Hepatic stellate cell (primary cell): ENCODE measurements around the gene ANO2.
"Not testable (repeated sequence)": the region's sequence is repeated elsewhere in the genome, so short reads cannot be mapped to it uniquely, and the experiment has no call there.

Experiments used
- DNase-seq: peaks from one replicate; pipeline ENCODE4 v3.0.0; 2011; ENCODE audit warnings: low spot score

The ANO2 gene

GRCh38 chr12:5887819-5888218 lies 57.2 kb downstream of the ANO2 start:
- not testable (repeated sequence) for DNase-seq

DNA sequence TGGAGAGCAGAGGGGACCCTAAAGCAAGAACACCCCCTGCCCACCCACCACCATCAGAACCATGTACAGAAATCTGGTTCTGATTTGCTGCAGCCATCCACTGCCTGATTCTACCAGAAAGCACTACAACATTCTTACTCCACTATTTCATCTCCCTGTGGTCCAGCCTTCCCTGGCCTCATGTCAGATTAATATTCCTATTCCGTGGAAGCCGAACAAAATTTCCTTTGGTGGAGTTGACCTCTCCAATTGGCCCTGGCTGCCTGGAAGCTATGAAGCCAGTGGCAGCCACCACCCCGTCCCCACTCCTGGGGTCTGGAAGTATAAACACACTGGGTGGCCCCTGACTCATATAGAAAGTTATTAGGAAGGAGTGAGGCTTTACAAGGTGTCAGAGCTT lies 60.2 kb downstream of the ANO2 start:
- DNase-seq = no peak

DNA sequence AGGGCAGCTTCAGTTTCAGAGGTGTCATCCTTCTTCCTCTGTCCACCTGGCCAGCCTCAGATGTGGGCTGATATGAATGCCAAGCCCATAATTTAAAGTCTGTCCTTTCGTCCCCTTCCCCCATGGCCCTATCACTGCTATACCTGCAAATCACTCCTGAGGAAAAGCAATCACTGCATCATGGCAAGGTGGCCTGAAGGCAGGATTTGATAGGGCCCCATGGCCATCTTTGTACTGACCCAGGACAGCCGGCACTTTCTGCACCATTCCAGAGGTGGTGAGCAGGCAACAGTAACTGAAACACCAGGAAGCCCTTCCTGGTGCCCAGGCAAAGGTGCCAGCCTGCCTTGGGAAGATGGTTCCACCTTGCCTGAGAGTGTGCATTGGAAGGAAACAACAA lies 60.8 kb downstream of the ANO2 start:
- no peak for DNase-seq

- no peak for DNase-seq
These were observed 62.4 kb downstream of the ANO2 start for GRCh38 chr12:5882511-5883190.

DNA sequence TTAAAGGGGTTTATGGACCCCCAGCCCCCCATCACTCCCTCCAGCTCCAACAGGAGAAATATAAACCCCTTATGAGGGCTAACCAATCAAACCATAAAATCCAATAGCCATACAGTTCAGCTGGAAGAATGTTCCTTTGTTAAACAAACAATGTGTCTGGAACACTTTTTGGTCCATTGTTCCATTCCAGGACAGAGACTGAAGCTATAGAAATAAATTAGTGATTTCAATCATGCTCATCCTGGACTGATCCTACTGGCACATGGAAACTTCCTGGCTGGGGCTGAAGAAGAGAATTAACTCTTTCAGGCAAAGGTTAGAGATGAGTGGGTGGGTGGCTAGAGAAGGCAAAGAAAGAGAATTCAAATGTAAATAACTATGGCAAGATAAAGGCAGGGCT lies 63.4 kb downstream of the ANO2 start:
- DNase-seq = no peak

GRCh38 chr12:5881101-5881606 lies 63.9 kb downstream of the ANO2 start:
- DNase-seq = no peak

- DNase-seq = no peak
These were observed 69.2 kb downstream of the ANO2 start for GRCh38 chr12:5875851-5876250.

DNA sequence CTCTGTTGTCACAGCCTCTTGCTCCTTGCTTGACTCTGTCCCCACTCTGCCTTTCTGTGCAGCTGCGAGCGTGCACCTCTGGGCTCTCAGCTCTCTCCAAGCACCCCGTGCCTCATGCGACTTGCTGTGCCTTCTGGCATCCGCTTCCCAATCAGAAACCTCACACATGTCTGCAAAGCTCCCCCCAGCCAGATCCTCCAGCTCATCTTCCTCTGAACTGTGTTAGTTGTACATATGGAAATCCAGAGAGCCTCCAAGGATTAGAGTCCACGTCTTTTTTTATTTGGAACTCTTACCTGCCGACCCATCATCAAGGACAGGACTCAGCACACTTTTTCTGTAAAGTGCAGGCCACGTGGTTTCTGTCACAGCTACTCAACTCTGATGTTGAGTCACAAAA lies 70.5 kb downstream of the ANO2 start:
- no peak for DNase-seq

DNA sequence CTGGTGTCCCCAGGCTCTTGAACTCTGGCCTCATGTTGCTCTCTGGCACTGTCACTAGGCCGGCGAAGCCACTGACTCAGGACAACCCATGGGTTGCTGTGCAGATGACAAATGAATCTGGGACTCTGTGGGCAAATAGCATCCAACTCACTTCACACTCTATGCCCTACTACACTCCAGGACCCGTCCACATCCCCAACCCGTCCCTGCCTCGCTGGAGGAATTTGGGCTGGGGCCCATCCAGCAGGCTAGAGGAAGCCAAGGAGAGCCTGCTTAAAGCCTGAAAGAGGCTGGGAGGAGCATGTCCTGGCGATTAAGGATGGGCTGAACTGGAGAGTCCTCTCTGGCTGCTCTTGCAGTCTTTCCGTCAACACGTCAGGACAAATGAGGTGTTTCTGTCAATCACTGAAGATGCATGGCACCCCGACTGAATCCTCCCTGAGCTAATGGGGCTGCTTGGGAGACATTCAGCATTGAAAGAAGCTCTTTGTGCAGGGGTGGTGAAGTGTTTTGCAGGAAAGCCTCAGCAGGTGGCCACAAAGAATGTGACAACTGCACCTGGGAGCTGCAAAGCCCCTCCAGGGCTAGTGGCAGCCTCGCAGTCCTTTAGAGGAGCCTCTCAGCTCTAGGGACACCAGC lies 71.7 kb downstream of the ANO2 start:
- no peak for DNase-seq

DNA sequence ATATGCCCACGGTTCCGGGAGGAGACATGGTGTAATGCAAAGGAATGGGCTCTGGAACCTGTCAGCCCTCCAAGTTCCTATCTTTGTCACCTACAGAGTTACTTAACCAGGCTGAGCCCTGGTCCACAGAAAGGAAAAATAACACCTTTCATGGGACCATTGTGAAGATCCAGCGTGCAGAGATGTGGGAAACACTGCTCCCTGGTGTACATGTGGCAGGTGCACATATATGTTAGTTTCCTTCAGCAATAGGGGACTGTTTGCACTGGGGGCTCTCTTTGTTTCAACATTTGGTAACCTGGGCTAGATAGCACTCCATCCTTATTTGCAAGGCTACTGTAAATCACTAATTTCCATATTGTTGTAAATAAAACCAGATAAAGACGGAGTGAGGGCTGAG lies 72.3 kb downstream of the ANO2 start:
- DNase-seq = no peak

GRCh38 chr12:5871741-5872140 lies 73.3 kb downstream of the ANO2 start:
- no peak for DNase-seq

DNA sequence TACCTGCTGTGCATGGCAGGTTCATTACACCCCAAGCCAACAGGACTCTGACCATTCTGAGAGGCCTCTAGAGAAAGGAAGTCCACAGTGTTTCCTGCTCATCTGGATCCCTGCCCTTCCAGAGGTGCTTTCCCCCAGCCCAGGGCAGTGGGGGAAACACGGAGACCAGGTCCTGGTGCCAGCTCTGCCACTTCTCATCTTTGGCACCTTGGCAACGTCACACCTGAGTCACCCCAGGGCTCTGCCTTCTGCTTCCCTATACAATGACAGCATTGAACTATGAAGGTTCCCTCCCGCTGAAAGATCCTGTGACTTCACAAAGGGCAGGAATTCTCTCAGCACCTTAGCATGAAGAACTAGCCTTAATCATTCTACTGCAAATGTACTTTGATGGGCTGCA lies 74.9 kb downstream of the ANO2 start:
- DNase-seq = no peak

DNA sequence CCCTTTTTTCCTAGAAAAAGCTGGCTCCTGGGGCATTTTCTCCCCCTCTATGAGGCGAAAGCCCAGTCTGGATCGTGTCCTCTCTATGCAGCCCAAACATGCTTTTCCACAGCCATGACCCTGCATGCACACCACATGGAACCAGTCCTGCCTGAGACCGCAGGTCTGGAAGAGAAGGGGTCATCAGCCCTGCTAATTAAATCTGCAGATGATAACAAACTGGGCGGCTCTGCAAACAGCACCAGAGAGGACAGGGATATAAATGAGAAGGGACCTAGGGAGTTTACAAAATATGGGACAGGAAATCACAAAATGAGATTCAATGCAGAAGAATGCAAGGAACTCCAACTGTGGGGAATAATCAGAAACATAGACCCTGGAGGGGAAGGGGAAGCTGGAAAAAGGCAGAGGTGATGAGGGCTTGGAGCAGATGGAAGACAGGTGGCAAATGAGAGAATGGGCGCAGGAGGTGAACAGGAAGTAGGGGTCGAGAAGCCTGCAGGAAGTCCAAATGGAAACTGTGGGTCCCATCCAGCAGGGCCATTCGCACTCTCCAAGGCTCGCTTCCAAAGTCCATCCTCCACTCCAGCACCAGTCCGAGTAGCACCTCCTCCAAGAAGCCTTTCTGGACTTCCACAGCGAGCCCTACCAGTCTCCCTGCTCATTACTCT lies 76.3 kb downstream of the ANO2 start:
- no peak for DNase-seq

DNA sequence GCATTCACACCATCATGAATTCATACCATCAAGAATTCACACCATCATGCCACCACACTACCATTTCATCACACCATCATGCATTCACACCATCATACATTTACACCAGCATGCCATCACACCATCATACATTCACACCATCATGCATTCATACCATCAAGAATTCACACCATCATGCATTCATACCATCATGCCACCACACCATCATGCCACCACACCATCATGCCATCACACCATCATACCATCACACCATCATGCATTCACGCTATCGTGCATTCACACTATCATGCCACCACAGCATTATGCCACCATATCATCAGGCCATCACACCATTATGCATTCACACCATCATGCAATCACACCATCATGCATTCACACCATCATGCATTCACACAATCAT lies 79.7 kb downstream of the ANO2 start:
- no peak for DNase-seq

- DNase-seq = no peak
These were observed 80.1 kb downstream of the ANO2 start for GRCh38 chr12:5864972-5865371.

GRCh38 chr12:5864301-5864700 lies 80.8 kb downstream of the ANO2 start:
- DNase-seq = no peak

- DNase-seq = no peak
These were observed 83.6 kb downstream of the ANO2 start for GRCh38 chr12:5861416-5861815.

GRCh38 chr12:5856692-5857091 lies 88.4 kb downstream of the ANO2 start:
- DNase-seq = no peak

DNA sequence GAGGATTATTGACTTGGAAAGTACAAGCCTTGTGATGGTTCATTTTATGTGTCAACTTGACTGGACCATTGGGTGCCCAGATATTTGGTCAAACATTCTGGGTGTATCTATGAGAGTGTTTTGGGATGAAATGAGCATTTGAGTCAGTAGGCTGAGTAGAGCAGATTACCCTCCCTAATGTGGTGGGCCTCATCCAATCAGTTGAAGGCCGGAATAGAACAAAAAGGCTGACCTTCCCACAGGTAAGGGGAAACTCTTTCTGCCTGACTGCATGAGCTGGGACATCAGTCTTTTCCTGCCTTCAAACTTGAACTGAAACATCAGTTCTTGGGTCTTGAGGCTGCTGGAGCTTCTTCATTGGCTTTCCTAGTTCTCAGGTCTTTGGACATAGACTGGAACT lies 98.1 kb downstream of the ANO2 start:
- DNase-seq = no peak

DNA sequence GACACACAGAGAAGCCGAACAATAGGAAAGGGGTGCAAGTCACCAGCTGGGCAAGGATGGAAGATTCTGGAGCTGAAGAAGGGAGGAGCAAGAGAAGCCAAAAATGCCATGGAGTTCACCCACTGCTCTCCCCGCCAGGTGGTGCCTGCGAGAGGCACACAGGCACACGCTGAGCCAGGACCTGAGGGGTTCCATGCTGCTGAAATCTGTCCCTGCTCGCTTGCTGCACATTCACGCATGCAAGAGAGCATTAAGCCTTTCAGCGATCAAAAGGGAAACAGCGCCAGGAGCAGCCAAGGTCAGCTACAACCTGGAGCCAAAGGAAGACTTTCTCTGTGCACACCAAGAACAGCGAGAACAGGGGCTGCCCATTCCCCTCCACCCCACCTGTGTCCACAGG lies 104.1 kb downstream of the ANO2 start:
- no peak for DNase-seq

GRCh38 chr12:5830111-5830510 lies 114.9 kb downstream of the ANO2 start:
- DNase-seq = no peak

DNA sequence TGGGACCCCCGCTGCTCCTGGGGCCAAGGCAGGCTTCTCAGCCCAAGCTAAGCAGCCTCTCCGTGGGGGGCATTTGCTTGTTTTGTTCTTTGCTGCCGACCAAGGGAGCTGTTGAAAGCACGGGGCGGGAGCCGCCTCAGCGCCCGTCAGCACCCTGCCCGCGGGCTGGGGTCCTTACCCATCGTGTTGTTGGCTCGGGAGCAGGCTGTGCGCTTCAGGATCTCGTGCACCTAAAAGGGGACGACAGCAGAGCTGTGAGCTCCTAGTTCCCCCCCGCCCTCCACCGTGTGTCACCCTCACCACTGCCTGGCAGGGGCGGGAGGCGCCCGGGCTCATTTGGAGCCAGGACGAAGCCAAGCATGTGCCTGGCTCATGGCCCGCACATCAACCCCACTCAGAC lies 117.5 kb downstream of the ANO2 start:
- DNase-seq = no peak

GRCh38 chr12:5825761-5826160 lies 119.3 kb downstream of the ANO2 start:
- DNase-seq = not testable (repeated sequence)
